B cell (primary cell): ENCODE data around the gene PUM2. TPM values are rescaled to one million over a fixed set of nuclear protein-coding genes. Genes with fewer than 3 reads are reported as not detected.

Experiments used
- ATAC-seq: fragments of 200-7000 bp; cut with Tn5 transposase; one replicate; pipeline ENCODE4 v1.10.0; 2021; ENCODE audit warnings: low read depth, mild to moderate bottlenecking, moderate number of reproducible peaks, moderate library complexity
- CTCF ChIA-PET: fragments of 350-600 bp; sonication (Branson Sonifier 250); formaldehyde crosslinking; loops from one replicate; lab custom pipeline; 2021; ENCODE audit warnings: antibody characterized with exemption, inconsistent platforms; lab: Charles Lee
- POLR2A ChIA-PET: fragments of 350-600 bp; sonication (Branson Sonifier 250); formaldehyde crosslinking; loops from one replicate; lab custom pipeline; 2021; ENCODE audit warnings: antibody characterized with exemption; lab: Charles Lee
- DNase-seq: peaks from one replicate; pipeline ENCODE4 v3.0.0; 2013
- H2AFZ ChIP-seq: 2 replicates; pipeline ENCODE4 v1.6.1; 2012; ENCODE audit warnings: mild to moderate bottlenecking, low read depth, low read length; ENCODE audit not compliant: insufficient read depth, poor library complexity, severe bottlenecking
- H3K27ac ChIP-seq, 2 donors: 1 replicate in 1 of 2; 2 replicates in 1 of 2; pipeline ENCODE4 v1.5.1; 2012 to 2013; ENCODE audit warnings: low read length in 2 of 2, mild to moderate bottlenecking in 2 of 2, moderate library complexity in 1 of 2
- H3K27me3 ChIP-seq, 4 experiments: fragments of 200-600 bp in 1 of 4; sonication (generic) in 1 of 4; replicated peaks in 1 of 4; 1 replicate in 2 of 4; 2 replicates in 2 of 4; pipeline versions ENCODE4 v1.6.1 to v1.7.0; 2013 to 2016; ENCODE audit warnings: low read length in 3 of 4, mild to moderate bottlenecking in 2 of 4, mixed read lengths in 1 of 4, moderate library complexity in 1 of 4; ENCODE audit not compliant: insufficient read depth in 4 of 4, control insufficient read depth in 3 of 4; ENCODE audit errors: control extremely low read depth in 1 of 4
- H3K36me3 ChIP-seq, 2 experiments: replicated peaks in 1 of 2; 1 replicate in 1 of 2; 2 replicates in 1 of 2; pipeline versions ENCODE4 v1.6.1 to v1.7.1; 2013; ENCODE audit warnings: low read length in 1 of 2; ENCODE audit not compliant: insufficient read depth in 2 of 2, control insufficient read depth in 1 of 2; ENCODE audit errors: control extremely low read depth in 1 of 2, extremely low read depth in 1 of 2
- H3K4me1 ChIP-seq, 2 donors: fragments of 200-600 bp in 1 of 2; sonication (generic) in 1 of 2; 1 replicate in 1 of 2; 2 replicates in 1 of 2; pipeline versions ENCODE4 v1.5.1 to v1.6.1; 2013 to 2017; ENCODE audit warnings: low read length in 2 of 2; ENCODE audit not compliant: control insufficient read depth in 2 of 2, insufficient read depth in 2 of 2
- H3K4me2 ChIP-seq: replicated peaks from 2 replicates; pipeline ENCODE3; 2012; ENCODE audit warnings: mild to moderate bottlenecking, low read depth, low read length; ENCODE audit not compliant: poor library complexity, severe bottlenecking
- H3K4me3 ChIP-seq, 5 experiments: fragments of 200-600 bp in 1 of 5; sonication (generic) in 1 of 5; 1 replicate in 3 of 5; 2 replicates in 2 of 5; pipeline versions ENCODE4 v1.5.1 to v1.7.0; 2011 to 2016; ENCODE audit warnings: low read length in 4 of 5, mild to moderate bottlenecking in 4 of 5, low read depth in 2 of 5, control low read depth in 1 of 5, moderate library complexity in 1 of 5; ENCODE audit not compliant: insufficient read depth in 1 of 5; ENCODE audit errors: control extremely low read depth in 1 of 5, extremely low read depth in 1 of 5
- H3K79me2 ChIP-seq: fragments of 200-600 bp; sonication (generic); one replicate; pipeline ENCODE4 v1.6.0; 2016; ENCODE audit warnings: low read length; ENCODE audit not compliant: control insufficient read depth, insufficient read depth
- H3K9ac ChIP-seq: fragments of 200-600 bp; sonication (generic); 2 replicates; pipeline ENCODE4 v1.6.1; 2017; ENCODE audit warnings: mild to moderate bottlenecking, low read length, moderate library complexity
- H3K9me3 ChIP-seq, 3 donors: one replicate each; pipeline versions ENCODE4 v1.6.1 to v1.7.1; 2013; ENCODE audit warnings: low read length in 2 of 3; ENCODE audit not compliant: control insufficient read depth in 2 of 3, insufficient read depth in 1 of 3; ENCODE audit errors: control extremely low read depth in 1 of 3
- H4K20me1 ChIP-seq: 2 replicates; pipeline ENCODE4 v1.6.0; 2012; ENCODE audit warnings: mild to moderate bottlenecking, low read length; ENCODE audit not compliant: insufficient read depth, control insufficient read depth, poor library complexity, severe bottlenecking
- H3K27ac Mint-ChIP-seq: one replicate; pipeline ENCODE4 v1.8.0; 2021; ENCODE audit warnings: mixed read lengths
- H3K27me3 Mint-ChIP-seq: one replicate; pipeline ENCODE4 v1.8.0; 2021; ENCODE audit warnings: mixed read lengths
- H3K4me1 Mint-ChIP-seq: one replicate; pipeline ENCODE4 v1.8.0; 2021; ENCODE audit warnings: mixed read lengths
- H3K4me3 Mint-ChIP-seq: one replicate; pipeline ENCODE4 v1.8.0; 2021; ENCODE audit warnings: mixed read lengths
- H3K9me3 Mint-ChIP-seq: one replicate; pipeline ENCODE4 v1.8.0; 2022; ENCODE audit warnings: mixed read lengths; ENCODE audit not compliant: insufficient read depth
- EZH2 ChIP-seq: IDR thresholded peaks from 2 replicates; pipeline ENCODE4 v1.6.1; 2012; ENCODE audit warnings: borderline replicate concordance, low read depth, mild to moderate bottlenecking, moderate library complexity, low read length; ENCODE audit not compliant: insufficient read depth, poor library complexity, severe bottlenecking
- WGBS: methylation state at CpG from one replicate; pipeline ENCODE4 v1.1.5; 2013; ENCODE audit warnings: missing lambda C conversion rate; ENCODE audit not compliant: insufficient coverage; 5-methylcytosine and 5-hydroxymethylcytosine counted together
- intact Hi-C: fragments of 100-400 bp; cut with micrococcal nuclease; formaldehyde crosslinking; loops from one replicate; pipeline ENCODE4 v1.10.0; 2022
- polyA plus RNA-seq: library from polyadenylated mRNA; depleted of rRNA; stranded (reverse); fragments of >200 nt; gene quantifications from 2 replicates; pipeline ENCODE4 v1.2.3, GENCODE V29; 2012
- total RNA-seq, 2 donors: library from RNA; stranded (reverse); fragments of 120-200 nt in 1 of 2; gene quantifications; 1 replicate in 1 of 2; 2 replicates in 1 of 2; pipeline versions ENCODE4 v1.2.3 to v1.2.4, GENCODE V29; 2013 to 2022
- TF ChIP-seq, protein P1 (sequence below): fragments of 200-600 bp; IDR thresholded peaks from one replicate; pipeline ENCODE4 v1.8.0; 2022; ENCODE audit warnings: antibody characterized with exemption, mild to moderate bottlenecking

PUM2 gene
- total and polyA plus RNA-seq, 2 donors (not counting 1 experiment from before 2014, with no cell fraction given), result 21.1 to 151 TPM

DNA sequence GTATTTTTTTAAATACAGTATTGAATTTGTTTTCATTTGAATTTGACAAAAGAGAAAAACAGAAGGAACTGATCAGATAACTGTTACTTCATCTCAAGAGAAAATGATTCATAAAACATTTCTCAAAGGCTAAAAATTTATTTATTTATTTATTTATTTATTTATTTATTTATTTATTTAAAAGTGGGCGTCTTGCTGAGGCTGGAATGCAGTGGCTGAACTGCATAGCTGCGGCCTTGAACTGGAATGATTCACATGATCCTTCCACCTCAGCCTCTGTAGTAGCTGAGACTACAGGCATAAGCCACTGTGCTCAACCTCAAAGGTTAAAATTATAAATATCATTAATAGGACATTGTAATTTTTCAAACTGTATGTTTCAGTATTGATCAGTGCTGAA lies 4.5 kb upstream of the PUM2 start:
- H3K27ac ChIP-seq, result no peak overlapping the region
- DNase-seq (no peak), ATAC-seq (no peak)
- H3K36me3 ChIP-seq, result no peaks in the 10 kb centered on the region
- CTCF ChIA-PET, result no interaction called here
- H3K79me2 ChIP-seq, result peaks cover 8% of the 10 kb centered on the region
- no peak overlapping the region for H3K4me2 ChIP-seq
- Mint-ChIP-seq H3K4me1 (no peaks in the 10 kb centered on the region), H3K27me3 (no peaks in the 10 kb centered on the region), H3K27ac (no peak overlapping the region), H3K4me3 (no peak overlapping the region), H3K9me3 (no peaks in the 10 kb centered on the region)
- no CpG with 5 or more reads among the region's 2 CpGs for WGBS
- H3K4me3 ChIP-seq, result no peak overlapping the region
- intact Hi-C loops, result no loop called here
- POLR2A ChIA-PET, result no interaction called here
- no peak overlapping the region for H2AFZ ChIP-seq
- no peaks in the 10 kb centered on the region for H3K27me3 ChIP-seq
- H4K20me1 ChIP-seq, result peaks cover 2% of the 10 kb centered on the region
- H3K4me1 ChIP-seq, result peaks cover 12 to 13% of the 10 kb centered on the region in 2 donors
- H3K9me3 ChIP-seq, result no peaks in the 10 kb centered on the region
- no peak for TF ChIP-seq EZH2
- TF ChIP-seq, protein P1, sequence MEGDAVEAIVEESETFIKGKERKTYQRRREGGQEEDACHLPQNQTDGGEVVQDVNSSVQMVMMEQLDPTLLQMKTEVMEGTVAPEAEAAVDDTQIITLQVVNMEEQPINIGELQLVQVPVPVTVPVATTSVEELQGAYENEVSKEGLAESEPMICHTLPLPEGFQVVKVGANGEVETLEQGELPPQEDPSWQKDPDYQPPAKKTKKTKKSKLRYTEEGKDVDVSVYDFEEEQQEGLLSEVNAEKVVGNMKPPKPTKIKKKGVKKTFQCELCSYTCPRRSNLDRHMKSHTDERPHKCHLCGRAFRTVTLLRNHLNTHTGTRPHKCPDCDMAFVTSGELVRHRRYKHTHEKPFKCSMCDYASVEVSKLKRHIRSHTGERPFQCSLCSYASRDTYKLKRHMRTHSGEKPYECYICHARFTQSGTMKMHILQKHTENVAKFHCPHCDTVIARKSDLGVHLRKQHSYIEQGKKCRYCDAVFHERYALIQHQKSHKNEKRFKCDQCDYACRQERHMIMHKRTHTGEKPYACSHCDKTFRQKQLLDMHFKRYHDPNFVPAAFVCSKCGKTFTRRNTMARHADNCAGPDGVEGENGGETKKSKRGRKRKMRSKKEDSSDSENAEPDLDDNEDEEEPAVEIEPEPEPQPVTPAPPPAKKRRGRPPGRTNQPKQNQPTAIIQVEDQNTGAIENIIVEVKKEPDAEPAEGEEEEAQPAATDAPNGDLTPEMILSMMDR, result no peak
- no peak overlapping the region for H3K9ac ChIP-seq

DNA sequence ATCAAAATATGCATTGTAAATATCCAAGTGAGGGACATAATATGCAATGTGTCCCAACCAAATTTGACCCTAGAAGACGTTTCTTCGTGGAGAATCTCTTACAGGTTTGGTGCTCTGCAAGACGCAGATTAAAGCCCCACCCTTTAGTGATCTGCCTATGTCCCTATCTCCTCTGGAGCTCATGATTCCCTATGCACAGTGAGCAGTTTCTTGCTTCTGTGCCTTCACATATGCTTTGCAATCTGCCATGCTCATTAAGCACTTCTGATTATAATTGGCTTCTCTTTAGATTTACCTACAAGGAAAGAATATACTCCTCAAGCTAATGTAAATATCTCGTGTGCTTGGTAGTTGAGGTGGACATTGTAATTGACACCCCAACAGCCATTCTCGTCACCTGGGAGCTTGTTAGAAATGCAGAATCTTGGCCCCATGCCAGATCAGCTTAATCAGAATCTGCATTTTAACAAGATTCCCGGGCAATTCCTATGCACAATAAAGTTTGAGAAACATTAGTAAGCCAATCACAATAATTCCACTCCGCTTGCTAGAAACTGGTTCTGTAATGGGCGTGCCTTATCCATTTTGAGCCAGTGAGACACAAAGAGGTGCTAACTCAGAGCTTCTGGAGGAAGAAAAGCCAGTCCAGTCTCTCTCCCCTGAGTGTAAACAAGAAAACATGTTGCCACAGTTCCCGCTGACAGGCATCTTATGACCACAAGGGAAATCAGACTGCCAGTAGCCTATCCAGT lies 2.8 kb upstream of the PUM2 start:
- H3K27ac ChIP-seq, result no peak overlapping the region
- H3K79me2 ChIP-seq, result peaks cover 25% of the 10 kb centered on the region
- H3K27me3 ChIP-seq, result no peaks in the 10 kb centered on the region
- Mint-ChIP-seq H3K4me3 (no peak overlapping the region), H3K27ac (no peak overlapping the region), H3K27me3 (no peaks in the 10 kb centered on the region), H3K4me1 (peaks cover 13% of the 10 kb centered on the region), H3K9me3 (no peaks in the 10 kb centered on the region)
- H2AFZ ChIP-seq, result no peak overlapping the region
- H3K9me3 ChIP-seq, result no peaks in the 10 kb centered on the region
- H3K9ac ChIP-seq, result no peak overlapping the region
- peaks cover 0 to 4% of the 10 kb centered on the region in 2 experiments for H3K36me3 ChIP-seq
- intact Hi-C loops, result no loop called here
- ATAC-seq (no peak), DNase-seq (no peak)
- WGBS, result 98% methylated on average over 8 of the region's 9 CpGs
- peaks cover 16 to 26% of the 10 kb centered on the region in 2 donors for H3K4me1 ChIP-seq
- POLR2A ChIA-PET, result interaction anchor here (2.4 kb wide), 1 partner anchor 93 kb away, joined by 16 read pairs; the partner anchor contains the start of gene RHOB
- H3K4me2 ChIP-seq, result no peak overlapping the region
- H3K4me3 ChIP-seq, result no peak overlapping the region
- TF ChIP-seq, protein P1, result no peak
- no peak for TF ChIP-seq EZH2
- CTCF ChIA-PET, result interaction anchor here (1.3 to 2.5 kb wide), 3 partner anchors 58 to 323 kb away, joined by 3 to 9 read pairs (median 4); no protein-coding TSS in a partner anchor
- H4K20me1 ChIP-seq, result peaks cover 19% of the 10 kb centered on the region
